MV-4-11 (cell line): ENCODE results near the gene TLR10.

ENCODE experiments used
- DNase-seq: peaks from one replicate; lab custom pipeline; 2025; lab: John Stamatoyannopoulos, UW

TLR10 gene

DNA sequence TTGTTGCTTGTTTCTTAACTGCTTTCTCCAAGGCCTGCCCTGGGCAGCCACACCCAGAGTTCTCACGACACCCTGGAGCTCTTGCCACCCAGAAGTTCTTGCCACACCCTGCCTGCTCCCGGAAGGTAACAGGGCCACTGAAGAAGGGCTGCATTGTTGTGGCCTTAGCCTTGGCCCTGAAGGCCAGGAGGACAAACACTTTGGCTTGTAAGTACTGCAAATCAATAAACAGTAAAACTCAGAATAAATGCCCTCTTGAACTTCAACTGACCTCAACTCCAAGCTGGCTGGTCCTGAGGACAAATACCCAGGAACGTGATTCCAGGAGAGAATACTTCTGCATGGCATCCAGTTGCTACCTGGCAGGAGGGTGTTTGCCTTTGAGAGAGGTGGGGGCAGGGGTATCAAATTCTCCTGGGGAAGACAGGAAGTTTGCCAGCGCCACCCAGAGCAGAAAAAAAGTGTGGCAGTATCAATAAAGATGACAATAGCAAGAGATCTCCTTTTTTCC is 54.1 kb downstream of the TLR10 start:
- DNase-seq, result no peak

DNA sequence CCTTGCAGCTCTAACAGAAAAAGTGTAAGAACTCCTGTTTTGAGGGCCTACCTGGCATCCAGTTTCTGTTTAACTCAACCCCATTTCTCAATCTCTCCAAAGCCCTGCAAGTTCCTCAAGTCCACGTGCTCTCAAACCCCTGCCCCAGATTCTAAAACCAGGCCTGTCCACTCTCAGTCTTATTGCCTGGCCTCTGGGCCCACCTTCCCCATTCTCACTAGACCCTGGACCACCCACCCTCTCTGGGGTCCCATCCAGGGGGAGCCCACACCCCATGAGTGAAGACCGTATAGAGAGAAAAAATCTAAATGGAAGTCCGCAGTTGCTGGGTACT is 58.3 kb downstream of the TLR10 start:
- DNase-seq, result no peak

DNA sequence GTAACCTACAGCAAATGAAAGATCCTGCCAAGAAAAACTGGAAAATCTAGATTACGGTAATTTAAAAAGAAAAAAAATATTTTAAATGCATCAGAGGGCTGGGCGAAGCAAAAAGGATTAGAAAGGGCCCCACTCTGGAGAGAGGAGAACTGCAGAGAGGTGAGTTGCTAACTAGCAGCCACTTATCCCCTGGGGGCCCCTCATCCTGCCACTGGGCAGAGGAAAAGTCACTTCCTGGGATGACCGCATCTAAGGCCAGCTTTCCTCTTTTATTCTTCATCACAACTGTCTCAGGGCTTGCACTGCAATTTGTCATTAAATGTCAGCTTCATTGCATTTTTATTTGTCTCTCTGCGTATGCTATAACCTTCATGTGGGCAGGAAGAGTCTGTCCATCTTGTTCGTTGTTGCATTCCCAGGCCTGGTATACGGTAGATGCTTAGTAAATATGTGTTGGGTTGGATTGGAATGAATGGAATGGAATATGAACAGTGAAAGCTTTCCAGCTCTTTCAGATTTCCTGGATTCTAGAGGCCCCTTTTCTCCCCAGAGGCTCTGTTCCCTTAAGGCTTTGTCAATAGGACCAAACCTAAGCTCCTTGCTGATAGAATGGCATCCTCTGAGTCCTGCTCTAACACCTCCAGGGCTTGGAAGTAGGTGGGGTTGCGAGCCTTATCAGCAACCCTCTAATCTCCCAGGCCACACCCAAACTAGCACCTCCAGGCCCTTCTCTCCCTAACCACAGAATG is 58.9 kb downstream of the TLR10 start:
- no peak for DNase-seq

- no peak for DNase-seq
Measured at GRCh38 chr4:38723114-38723513, 59.7 kb downstream of the TLR10 start.
